Left lung (tissue), 10 donors: ENCODE results near the gene EPHA5. TPM values are rescaled to one million over a fixed set of nuclear protein-coding genes. Genes with fewer than 3 reads are reported as not detected.

Experiments used
- ATAC-seq: fragments of 200-7000 bp; cut with Tn5 transposase; one replicate; pipeline ENCODE4 v1.9.1; 2020; ENCODE audit warnings: moderate library complexity
- DNase-seq, 4 donors: peaks; one replicate each; pipeline ENCODE4 v3.0.0-alpha.2; 2013 to 2020
- H3K27ac ChIP-seq, 2 donors: fragments of 200-600 bp; sonication (generic) in 1 of 2; one replicate each; pipeline versions ENCODE4 v1.5.0 to v1.8.0; 2020 to 2021
- H3K27me3 ChIP-seq, 2 donors: fragments of 200-600 bp; sonication (generic) in 1 of 2; one replicate each; pipeline versions ENCODE4 v1.5.0 to v1.8.0; 2020 to 2021
- H3K36me3 ChIP-seq, 2 donors: fragments of 200-600 bp; sonication (generic) in 1 of 2; one replicate each; pipeline versions ENCODE4 v1.5.0 to v1.8.0; 2020 to 2021
- H3K4me1 ChIP-seq, 2 donors: fragments of 200-600 bp; one replicate each; pipeline ENCODE4 v1.8.0; 2021
- H3K4me3 ChIP-seq, 2 donors: fragments of 200-600 bp; sonication (generic) in 1 of 2; one replicate each; pipeline versions ENCODE4 v1.5.0 to v1.8.0; 2020 to 2021; ENCODE audit warnings: mild to moderate bottlenecking in 1 of 2
- H3K9me3 ChIP-seq, 2 donors: fragments of 200-600 bp; sonication (generic) in 1 of 2; one replicate each; pipeline versions ENCODE4 v1.5.0 to v1.8.0; 2020 to 2021
- CTCF ChIP-seq, 2 donors: fragments of 200-600 bp; sonication (generic) in 1 of 2; IDR thresholded peaks; one replicate each; pipeline versions ENCODE4 v1.5.0 to v1.8.0; 2021; ENCODE audit warnings: antibody characterized with exemption in 2 of 2
- intact Hi-C, 2 donors: fragments of 100-400 bp; cut with DNase I; formaldehyde crosslinking; loops; one replicate each; pipeline versions ENCODE4 v1.11.2 to v1.14.2; 2022
- polyA plus RNA-seq, 6 donors: library from polyadenylated mRNA; unstranded; fragments of 120-200 nt; gene quantifications; one replicate each; pipeline ENCODE4 v1.2.1, GENCODE V29; 2013; ENCODE audit not compliant: insufficient read length in 6 of 6
- total RNA-seq, 2 donors: library from RNA; stranded (reverse); fragmentation: NEBNext Ultra II Directional; extraction: Animal tissue kit (Norgen Biotek cat#: 25700); gene quantifications; one replicate each; pipeline ENCODE4 v1.2.1, GENCODE V29; 2021
- donor health status: DM: no; HTN: yes; CAD: no.
- donor health status: DM: no; HTN: no; CAD: no.

Gene EPHA5
- total and polyA plus RNA-seq, 8 donors, result 0.01 to 0.12 (median 0.08) TPM; not detected in 2

- Histone ChIP-seq H3K4me3 (no peak overlapping the region), H3K36me3 (no peaks in the 10 kb centered on the region), H3K27ac (no peak overlapping the region), H3K9me3 (no peaks in the 10 kb centered on the region), H3K4me1 (no peaks in the 10 kb centered on the region), H3K27me3 (no peaks in the 10 kb centered on the region)
- no peak for TF ChIP-seq CTCF (IDR thresholded peaks at IDR 0.05)
- DNase-seq (no peak), ATAC-seq (no peak)
- intact Hi-C loops, result no loop called here
Measured at GRCh38 chr4:65600656-65601055, 69.6 kb downstream of the EPHA5 start.

GRCh38 chr4:65599340-65599739 is 70.9 kb downstream of the EPHA5 start:
- ATAC-seq (no peak), DNase-seq (no peak)
- Histone ChIP-seq H3K9me3 (no peaks in the 10 kb centered on the region), H3K27me3 (no peaks in the 10 kb centered on the region), H3K4me1 (no peaks in the 10 kb centered on the region), H3K36me3 (no peaks in the 10 kb centered on the region), H3K4me3 (no peak overlapping the region), H3K27ac (no peak overlapping the region)
- intact Hi-C loops, result no loop called here
- no peak for TF ChIP-seq CTCF (IDR thresholded peaks at IDR 0.05)

- Histone ChIP-seq H3K36me3 (no peaks in the 10 kb centered on the region), H3K27me3 (no peaks in the 10 kb centered on the region), H3K4me3 (no peak overlapping the region), H3K9me3 (no peaks in the 10 kb centered on the region), H3K27ac (no peak overlapping the region), H3K4me1 (no peaks in the 10 kb centered on the region)
- DNase-seq, result no peak
- ATAC-seq, result no peak
- intact Hi-C loops, result no loop called here
- no peak for TF ChIP-seq CTCF (IDR thresholded peaks at IDR 0.05)
Measured at GRCh38 chr4:65597697-65598096, 72.6 kb downstream of the EPHA5 start.

GRCh38 chr4:65592089-65592488 is 78.2 kb downstream of the EPHA5 start:
- Histone ChIP-seq H3K36me3 (no peaks in the 10 kb centered on the region), H3K4me1 (no peaks in the 10 kb centered on the region), H3K27ac (no peak overlapping the region), H3K27me3 (no peaks in the 10 kb centered on the region), H3K4me3 (no peak overlapping the region), H3K9me3 (no peaks in the 10 kb centered on the region)
- no peak for ATAC-seq
- intact Hi-C loops, result no loop called here
- no peak for DNase-seq
- no peak for TF ChIP-seq CTCF (IDR thresholded peaks at IDR 0.05)

GRCh38 chr4:65589921-65590320 is 80.4 kb downstream of the EPHA5 start:
- intact Hi-C loops, result no loop called here
- H3K27ac ChIP-seq, result no peak overlapping the region
- no peaks in the 10 kb centered on the region for H3K9me3 ChIP-seq
- H3K36me3 ChIP-seq, result no peaks in the 10 kb centered on the region
- H3K27me3 ChIP-seq, result no peaks in the 10 kb centered on the region
- TF ChIP-seq CTCF (IDR thresholded peaks at IDR 0.05), result no peak
- no peak for ATAC-seq
- no peak for DNase-seq
- no peak overlapping the region for H3K4me3 ChIP-seq
- no peaks in the 10 kb centered on the region for H3K4me1 ChIP-seq
